B cell (primary cell): ENCODE results near the gene CRTC3.

ENCODE experiments used
- CTCF ChIP-seq: fragments of 200-600 bp; IDR thresholded peaks from one replicate; pipeline ENCODE4 v1.8.0; 2022; ENCODE audit warnings: antibody characterized with exemption, mild to moderate bottlenecking
- EZH2 ChIP-seq: IDR thresholded peaks from 2 replicates; pipeline ENCODE4 v1.6.1; 2012; ENCODE audit warnings: borderline replicate concordance, low read depth, mild to moderate bottlenecking, moderate library complexity, low read length; ENCODE audit not compliant: insufficient read depth, poor library complexity, severe bottlenecking

DNA sequence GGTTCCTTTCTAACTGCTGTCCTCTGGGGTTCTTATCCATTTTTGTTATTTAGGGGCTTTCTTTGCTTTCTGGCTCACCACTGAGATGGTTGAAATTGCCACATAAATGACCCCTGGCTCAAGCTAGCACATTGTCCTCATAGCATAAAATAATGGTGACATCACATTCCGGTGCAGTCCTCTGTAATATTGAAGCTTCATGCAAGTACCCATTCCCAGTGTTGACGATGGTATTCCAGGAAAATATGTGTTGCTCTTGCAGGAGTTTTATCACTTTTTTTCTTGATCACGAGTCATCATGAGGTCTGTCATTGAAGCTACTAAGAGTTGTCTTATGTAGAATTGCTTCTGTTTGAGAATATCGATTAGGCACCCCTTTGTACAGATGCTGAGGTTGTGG, 56.1 kb downstream of the CRTC3 start:
- TF ChIP-seq EZH2 (no peak), CTCF (no peak)
